ENCODE results near the gene JTB. TPM values are rescaled to one million over a fixed set of nuclear protein-coding genes. Genes with fewer than 3 reads are reported as not detected.

Gene JTB
- total and polyA plus RNA-seq, 8 donors, result 82.6 to 180 (median 100) TPM

- no peaks in the 10 kb centered on the region for H3K27me3 ChIP-seq
- H3K36me3 ChIP-seq, result peaks cover 0 to 18% (median 0%) of the 10 kb centered on the region in 3 donors
- no peak for TF ChIP-seq CTCF (IDR thresholded peaks at IDR 0.05)
- no peak for ATAC-seq
- peak in 1 of 6 donors; percentile 55 for DNase-seq
- no peak for FAIRE-seq
- H3K4me1 ChIP-seq, result no peaks in the 10 kb centered on the region
- WGBS, 2 donors, result 83 to 84% methylated on average over 14 to 15 of the region's 15 CpGs
- H3K27ac ChIP-seq, result peak overlapping the region in 1 of 4 donors; percentile 93
- no peaks in the 10 kb centered on the region for H3K9me3 ChIP-seq
- intact Hi-C loops (cut with DNase I), result loop anchor here in 1 of 3 donors (10.0 kb wide), 2 partner anchors 119 to 149 kb away; no protein-coding TSS in a partner anchor
- H3K4me3 ChIP-seq, result peak overlapping the region in 1 of 4 donors; percentile 94
Observed at GRCh38 chr1:153944005-153944826, 33.3 kb downstream of the JTB start.

- Histone ChIP-seq H3K36me3 (peaks cover 0 to 10% (median under 1%) of the 10 kb centered on the region in 3 donors), H3K4me3 (no peak overlapping the region), H3K4me1 (no peaks in the 10 kb centered on the region), H3K9me3 (no peaks in the 10 kb centered on the region), H3K27me3 (no peaks in the 10 kb centered on the region), H3K27ac (no peak overlapping the region)
- intact Hi-C loops (cut with DNase I), result loop anchor here in 1 of 3 donors (10.0 kb wide), 2 partner anchors 118 to 148 kb away; no protein-coding TSS in a partner anchor
- WGBS, 2 donors, result 87 to 95% methylated on average over 11 of the region's 11 CpGs
- DNase-seq (peak in 1 of 6 donors; percentile 66), FAIRE-seq (no peak), ATAC-seq (no peak)
- no peak for TF ChIP-seq CTCF (IDR thresholded peaks at IDR 0.05)
Observed at GRCh38 chr1:153942766-153943549, 34.5 kb downstream of the JTB start.

GRCh38 chr1:153941826-153942725 is 35.4 kb downstream of the JTB start:
- 95 to 97% methylated on average over 34 of the region's 34 CpGs for WGBS, 2 donors
- no peaks in the 10 kb centered on the region for H3K27me3 ChIP-seq
- no peak overlapping the region for H3K4me3 ChIP-seq
- ATAC-seq (no peak), FAIRE-seq (no peak), DNase-seq (peak in 1 of 6 donors; percentile 61)
- H3K9me3 ChIP-seq, result no peaks in the 10 kb centered on the region
- intact Hi-C loops (cut with DNase I), result loop anchor here in 1 of 3 donors (10.0 kb wide), 2 partner anchors 117 to 147 kb away; no protein-coding TSS in a partner anchor
- TF ChIP-seq CTCF (IDR thresholded peaks at IDR 0.05), result no peak
- H3K36me3 ChIP-seq, result peaks cover 0 to 17% (median 10%) of the 10 kb centered on the region in 3 donors
- no peak overlapping the region for H3K27ac ChIP-seq
- no peaks in the 10 kb centered on the region for H3K4me1 ChIP-seq

GRCh38 chr1:153940756-153941155 is 36.7 kb downstream of the JTB start:
- ATAC-seq (no peak), FAIRE-seq (no peak), DNase-seq (no peak)
- no peaks in the 10 kb centered on the region for H3K4me1 ChIP-seq
- H3K27me3 ChIP-seq, result no peaks in the 10 kb centered on the region
- H3K36me3 ChIP-seq, result peaks cover 0 to 31% (median 23%) of the 10 kb centered on the region in 3 donors
- no peak for TF ChIP-seq CTCF (IDR thresholded peaks at IDR 0.05)
- WGBS, 2 donors, result 95% methylated on average over 8 of the region's 8 CpGs
- no peak overlapping the region for H3K4me3 ChIP-seq
- H3K27ac ChIP-seq, result no peak overlapping the region
- intact Hi-C loops (cut with DNase I), result loop anchor here in 1 of 3 donors (10.0 kb wide), 2 partner anchors 116 to 146 kb away; no protein-coding TSS in a partner anchor
- no peaks in the 10 kb centered on the region for H3K9me3 ChIP-seq
